Measurements from ENCODE around the gene SMIM22.

The SMIM22 gene

DNA sequence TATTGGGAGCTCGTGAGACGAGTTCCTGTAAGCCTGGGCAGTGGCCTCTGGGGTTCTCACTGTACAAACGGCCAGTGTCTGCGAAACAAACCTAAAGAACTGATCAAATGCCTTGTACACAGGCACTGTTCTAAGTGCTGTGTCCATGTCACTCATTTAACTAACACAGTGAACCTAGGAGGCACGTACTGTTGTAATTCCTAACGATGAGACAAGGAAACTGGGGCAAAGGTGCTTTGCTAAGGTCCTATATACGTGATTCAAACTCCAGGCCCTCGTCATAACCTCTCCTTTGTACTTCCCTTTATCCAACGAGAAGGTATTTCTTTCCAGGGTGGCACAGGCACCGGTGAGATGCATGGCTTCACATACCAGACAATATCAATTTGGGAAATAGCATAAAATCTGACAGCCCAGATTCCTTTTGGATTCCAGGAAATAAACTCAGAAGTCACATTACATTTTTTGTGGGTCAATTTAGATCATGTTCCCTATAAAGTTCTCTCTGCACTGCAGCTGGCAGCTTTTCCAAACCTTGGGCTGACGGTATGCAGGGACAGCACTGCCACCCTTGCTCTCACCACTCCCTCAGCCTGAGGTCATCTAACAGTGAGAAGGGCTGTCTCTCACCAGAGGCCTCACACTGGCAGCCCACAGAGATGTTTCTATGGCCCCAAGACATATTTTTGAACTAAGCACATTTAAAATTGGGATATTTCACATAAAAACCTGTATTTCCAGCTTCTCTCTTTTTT, 33.6 kb downstream of the SMIM22 start:
- no peak for DNase-seq

DNA sequence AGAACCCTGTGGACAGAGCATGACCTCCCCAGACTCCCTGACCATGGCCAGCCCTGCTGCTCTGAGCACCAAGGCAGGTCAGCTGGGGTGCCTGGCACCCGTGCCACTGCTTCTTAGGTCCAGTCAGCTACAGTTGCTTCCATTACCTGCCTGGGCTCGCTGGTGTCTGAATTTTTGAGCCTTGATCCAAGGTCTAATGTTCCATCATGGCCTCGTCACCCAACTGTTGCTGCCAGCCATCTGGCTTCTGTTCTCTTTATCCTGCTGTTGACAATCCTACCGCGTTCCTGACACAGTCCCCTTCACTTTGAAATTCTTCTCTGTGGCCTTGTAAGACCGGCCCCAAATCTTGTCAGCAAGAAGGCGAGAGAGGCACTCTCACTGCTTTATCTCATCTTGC, 35.2 kb downstream of the SMIM22 start:
- no peak for DNase-seq

DNA sequence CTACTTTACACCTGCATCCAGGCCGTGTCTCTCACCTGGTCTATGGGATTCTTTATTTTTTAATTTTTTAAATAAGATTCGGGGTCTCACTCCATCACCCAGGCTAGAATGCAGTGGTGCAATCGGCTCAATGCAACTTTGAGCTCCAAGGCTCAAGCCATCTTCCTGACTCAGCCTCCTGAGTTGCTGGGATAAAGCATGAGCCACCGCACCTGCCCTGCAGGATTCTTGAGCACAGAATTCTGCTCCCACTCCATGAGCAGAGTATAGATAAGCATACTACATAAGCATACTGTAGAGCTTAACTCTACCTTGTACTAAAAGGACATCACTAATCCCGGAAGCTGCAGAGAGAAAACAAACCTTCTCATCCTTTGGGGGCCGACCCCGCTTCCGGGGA, 36.4 kb downstream of the SMIM22 start:
- DNase-seq: no peak

DNA sequence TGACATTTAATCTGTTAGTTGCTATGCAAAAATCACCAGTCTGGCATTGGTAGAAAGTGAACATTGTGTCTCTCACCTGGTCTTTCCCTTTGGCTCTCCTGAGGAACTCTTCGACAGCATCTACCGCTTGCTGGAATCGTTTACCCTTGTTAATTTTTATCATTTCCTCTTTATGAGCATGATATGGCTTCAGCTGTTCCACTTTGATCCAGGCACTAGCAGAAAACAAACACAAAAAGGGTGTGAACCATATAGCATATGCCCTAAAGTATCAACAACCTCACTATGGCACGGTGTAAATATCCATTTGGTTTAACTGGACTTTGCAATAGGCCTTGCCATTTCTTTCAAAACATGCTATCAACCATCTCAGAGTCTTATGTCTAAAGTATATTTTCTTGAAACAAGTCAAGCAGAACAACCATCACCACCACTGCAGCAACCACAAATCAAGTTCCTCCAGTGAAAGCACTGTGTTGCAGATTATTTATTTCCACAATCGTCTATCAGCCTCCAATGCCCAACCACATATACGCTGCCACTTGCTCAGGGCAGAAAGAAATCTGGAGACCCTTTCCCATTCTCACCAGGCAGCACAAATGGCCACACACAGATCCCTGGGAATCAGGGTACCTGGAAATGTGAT, 37.7 kb downstream of the SMIM22 start:
- DNase-seq: no peak

DNA sequence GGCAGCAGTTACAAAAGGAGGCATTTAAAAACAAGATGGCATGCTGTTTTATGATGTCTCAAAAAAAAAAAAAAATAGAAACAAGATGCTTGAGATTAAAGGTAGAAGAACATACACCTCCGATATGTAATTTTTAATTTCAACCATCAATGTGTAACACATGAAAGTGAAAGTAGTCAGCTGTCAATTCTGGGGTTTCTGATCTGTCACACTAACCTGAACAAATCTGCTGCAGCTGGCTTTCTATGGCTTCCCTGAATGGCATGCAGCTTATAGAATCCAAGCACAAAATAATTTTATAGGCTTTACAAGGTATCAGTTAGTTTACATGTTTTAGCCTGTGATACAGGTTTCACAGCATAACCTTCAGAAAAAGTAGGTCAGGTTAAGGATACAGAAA, 38.4 kb downstream of the SMIM22 start:
- no peak for DNase-seq

DNA sequence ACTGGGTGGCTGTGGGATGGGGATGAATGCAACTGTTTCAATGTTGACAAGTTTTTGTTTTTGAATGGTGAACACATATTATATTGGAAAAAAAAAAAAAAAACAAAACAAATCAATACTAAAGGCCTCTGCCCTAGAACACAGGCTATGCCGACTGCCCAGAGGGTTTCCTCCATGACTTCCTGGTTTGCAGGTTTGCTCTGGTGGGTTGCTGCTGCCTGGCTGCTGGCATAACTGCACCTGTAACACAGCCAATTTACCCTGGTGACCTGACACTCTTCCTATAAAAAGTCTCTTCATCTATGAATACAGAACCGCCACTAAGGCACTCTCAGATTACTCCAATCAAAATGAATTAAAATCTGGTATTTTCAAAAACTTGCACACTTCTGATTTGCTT, 41.6 kb downstream of the SMIM22 start:
- no peak for DNase-seq

DNA sequence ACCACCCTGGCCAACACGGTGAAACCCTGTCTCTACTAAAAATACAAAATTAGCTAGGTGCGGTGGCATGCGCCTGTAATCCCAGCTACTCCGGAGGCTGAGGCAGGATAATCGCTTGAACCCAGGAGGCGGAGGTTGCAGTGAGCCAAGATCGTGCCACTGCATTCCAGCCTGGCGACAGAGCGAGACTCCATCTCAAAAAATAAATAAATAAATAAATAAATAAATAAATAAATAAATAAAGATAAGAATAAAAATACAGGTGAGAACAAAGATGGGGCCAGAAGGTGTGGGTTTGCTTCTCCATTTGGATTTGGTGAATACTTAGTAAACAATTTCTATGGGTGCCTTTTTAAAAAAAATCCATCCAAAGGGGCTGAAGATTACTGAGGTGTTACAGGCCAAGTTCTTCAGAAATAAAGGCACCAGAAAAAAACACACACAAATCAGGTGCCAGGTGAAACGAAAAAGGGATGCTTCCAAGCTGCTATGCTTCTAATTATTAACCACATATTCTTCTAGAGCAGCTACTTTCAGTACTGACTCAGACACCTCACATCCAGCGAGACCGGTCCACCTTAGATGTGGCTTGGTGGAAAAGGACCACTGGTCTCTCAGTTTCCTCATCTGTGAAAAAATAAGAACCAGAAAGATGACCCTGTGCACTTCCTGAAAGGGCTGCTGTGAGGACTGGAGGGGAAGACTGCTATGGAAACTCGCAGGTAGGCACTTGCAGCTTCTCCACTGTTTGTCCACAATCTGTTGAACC, 42.7 kb downstream of the SMIM22 start:
- DNase-seq: no peak

DNA sequence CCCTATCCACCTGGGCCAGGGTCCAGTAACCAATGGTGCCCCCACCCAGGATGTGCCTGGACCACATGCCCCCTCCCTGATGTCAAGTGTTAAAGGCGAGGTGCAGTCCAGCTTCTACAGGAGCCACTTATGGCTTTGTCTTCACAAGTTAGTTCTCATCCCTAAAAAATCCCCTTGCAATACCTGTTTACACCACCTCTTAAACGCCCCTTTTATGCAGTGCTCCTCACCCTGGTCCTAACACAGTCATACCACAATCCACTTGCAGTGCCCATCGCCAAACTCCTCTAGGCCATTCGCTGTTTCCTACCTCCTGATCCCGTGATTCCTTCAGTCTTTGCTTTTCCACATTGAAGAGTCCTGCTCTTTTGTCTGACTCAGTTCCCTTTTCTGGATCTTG, 44.8 kb downstream of the SMIM22 start:
- DNase-seq: no peak

DNA sequence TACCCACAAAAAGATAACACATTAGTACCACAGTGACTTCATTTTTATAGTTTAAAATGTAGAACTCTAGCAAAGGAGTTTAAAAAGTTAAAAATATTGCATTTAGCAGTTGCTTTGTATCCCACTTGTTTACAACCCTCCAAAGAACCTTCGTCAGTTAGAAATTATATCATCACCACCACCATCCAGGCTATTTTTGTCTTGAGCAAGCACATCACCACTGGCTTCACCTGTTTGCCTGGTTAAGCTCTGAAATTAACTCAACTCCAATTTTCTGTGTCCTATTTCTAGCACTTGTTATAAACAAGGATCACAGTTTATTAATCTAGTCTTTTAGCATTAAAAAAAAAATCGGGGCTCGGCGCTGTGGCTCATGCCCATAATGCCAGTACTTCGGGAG, 45.8 kb downstream of the SMIM22 start:
- DNase-seq: no peak
